ENCODE results near the gene TMEM183A. TPM values are rescaled to one million over a fixed set of nuclear protein-coding genes. Genes with fewer than 3 reads are reported as not detected.

Gene TMEM183A
- total RNA-seq, 3 donors from 2014 or later = 73.9 to 108 (median 93.2) TPM

DNA sequence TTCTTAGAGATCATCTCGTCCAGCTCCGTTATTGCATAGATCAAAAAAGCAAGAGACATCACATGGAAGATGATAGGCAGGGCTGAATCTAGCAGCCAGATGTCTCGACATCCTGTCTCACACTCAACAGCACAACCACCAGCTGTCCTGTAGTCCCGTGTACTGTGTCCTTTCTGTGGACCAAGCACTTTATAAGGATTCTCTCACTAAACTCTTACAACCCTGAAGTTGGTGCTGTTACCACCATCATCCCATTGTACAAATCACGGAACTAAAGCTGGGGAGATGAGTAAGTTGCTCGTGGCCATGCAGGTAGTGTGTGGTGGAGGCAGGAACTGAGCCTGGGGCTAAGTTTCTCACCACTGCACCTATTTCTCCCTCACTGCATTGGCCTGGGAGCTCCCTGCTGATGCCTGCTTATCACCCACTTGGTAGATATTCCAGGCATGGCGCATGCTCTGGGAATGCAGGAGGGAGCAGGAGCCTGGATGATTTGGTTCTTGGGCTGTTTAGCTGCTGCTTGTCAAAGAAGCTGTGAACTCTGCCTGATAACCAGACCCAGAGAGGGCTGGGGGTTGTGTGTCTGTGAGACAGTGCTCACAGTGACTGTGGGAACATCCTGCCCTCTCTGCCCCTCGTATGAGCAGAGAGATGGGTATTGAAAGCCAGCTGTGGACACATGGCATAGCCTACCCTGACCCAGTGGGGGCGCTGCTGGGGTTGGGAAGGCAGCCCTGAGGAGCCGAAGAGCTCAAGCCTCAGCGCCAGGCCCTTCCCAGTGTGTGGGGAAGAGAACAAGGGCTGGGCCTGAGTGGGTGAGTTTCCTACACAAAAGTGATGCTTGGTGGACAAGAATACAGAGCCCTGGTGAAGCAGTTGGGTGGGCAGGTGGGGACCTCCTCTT, 32.7 kb downstream of the TMEM183A start:
- H3K4me1 ChIP-seq (ENCODE audit: low read depth) = no peaks in the 10 kb centered on the region
- intact Hi-C loops (cut with DNase I, micrococcal nuclease) = loop anchor here (2.0 to 5.0 kb wide), 3 partner anchors 132 to 177 kb away; no protein-coding TSS in a partner anchor
- TF ChIP-seq, protein P1, sequence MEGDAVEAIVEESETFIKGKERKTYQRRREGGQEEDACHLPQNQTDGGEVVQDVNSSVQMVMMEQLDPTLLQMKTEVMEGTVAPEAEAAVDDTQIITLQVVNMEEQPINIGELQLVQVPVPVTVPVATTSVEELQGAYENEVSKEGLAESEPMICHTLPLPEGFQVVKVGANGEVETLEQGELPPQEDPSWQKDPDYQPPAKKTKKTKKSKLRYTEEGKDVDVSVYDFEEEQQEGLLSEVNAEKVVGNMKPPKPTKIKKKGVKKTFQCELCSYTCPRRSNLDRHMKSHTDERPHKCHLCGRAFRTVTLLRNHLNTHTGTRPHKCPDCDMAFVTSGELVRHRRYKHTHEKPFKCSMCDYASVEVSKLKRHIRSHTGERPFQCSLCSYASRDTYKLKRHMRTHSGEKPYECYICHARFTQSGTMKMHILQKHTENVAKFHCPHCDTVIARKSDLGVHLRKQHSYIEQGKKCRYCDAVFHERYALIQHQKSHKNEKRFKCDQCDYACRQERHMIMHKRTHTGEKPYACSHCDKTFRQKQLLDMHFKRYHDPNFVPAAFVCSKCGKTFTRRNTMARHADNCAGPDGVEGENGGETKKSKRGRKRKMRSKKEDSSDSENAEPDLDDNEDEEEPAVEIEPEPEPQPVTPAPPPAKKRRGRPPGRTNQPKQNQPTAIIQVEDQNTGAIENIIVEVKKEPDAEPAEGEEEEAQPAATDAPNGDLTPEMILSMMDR (IDR thresholded peaks at IDR 0.05) = no peak
- no peak for ATAC-seq
- H3K36me3 ChIP-seq (ENCODE audit: low read depth) = no peaks in the 10 kb centered on the region
- no peaks in the 10 kb centered on the region for H3K9me3 ChIP-seq
- DNase-seq = no peak
- H3K4me3 ChIP-seq = no peak overlapping the region

DNA sequence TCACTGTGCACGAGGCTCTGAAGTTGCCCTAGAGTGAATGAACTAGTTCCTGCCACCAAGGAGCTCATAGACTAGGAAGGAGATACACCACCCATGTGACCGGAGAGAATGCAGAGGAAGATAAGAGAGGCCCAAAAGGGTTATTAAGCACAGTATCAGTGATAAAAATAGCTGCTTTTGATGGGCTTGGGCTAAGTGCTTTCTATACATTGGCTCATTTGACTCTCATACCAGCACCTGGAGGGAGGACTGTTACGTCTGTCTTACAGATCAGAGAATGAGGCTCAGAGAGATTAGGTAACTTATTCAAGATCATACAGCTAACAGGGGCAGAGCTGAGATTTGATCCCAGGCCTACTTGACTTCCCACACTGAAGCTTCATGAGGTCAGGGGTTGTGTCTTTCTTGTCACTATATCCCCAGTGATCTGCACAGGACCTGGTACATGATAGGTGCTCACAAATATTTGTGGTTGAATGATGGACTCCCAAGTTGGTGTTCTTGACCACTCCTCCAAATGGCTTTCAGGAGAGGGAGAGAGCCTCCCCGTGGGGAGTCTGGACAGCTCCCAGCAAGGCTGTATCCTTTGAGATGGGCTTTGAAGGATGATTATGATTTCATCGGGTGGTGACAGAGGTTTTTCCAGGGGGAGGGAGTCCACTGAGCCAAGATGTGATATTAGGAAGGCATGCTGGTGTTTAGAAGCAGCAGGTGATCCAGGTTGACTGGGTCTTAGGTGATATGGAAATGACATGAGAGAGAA, 33.5 kb downstream of the TMEM183A start:
- H3K4me3 ChIP-seq = no peak overlapping the region
- intact Hi-C loops (cut with DNase I, micrococcal nuclease) = loop anchor here (5.0 kb wide), 2 partner anchors 132 to 177 kb away; no protein-coding TSS in a partner anchor
- no peaks in the 10 kb centered on the region for H3K9me3 ChIP-seq
- H3K36me3 ChIP-seq (ENCODE audit: low read depth) = no peaks in the 10 kb centered on the region
- H3K4me1 ChIP-seq (ENCODE audit: low read depth) = no peaks in the 10 kb centered on the region
- DNase-seq (no peak), ATAC-seq (no peak)
- TF ChIP-seq, protein P1 (IDR thresholded peaks at IDR 0.05) = no peak

DNA sequence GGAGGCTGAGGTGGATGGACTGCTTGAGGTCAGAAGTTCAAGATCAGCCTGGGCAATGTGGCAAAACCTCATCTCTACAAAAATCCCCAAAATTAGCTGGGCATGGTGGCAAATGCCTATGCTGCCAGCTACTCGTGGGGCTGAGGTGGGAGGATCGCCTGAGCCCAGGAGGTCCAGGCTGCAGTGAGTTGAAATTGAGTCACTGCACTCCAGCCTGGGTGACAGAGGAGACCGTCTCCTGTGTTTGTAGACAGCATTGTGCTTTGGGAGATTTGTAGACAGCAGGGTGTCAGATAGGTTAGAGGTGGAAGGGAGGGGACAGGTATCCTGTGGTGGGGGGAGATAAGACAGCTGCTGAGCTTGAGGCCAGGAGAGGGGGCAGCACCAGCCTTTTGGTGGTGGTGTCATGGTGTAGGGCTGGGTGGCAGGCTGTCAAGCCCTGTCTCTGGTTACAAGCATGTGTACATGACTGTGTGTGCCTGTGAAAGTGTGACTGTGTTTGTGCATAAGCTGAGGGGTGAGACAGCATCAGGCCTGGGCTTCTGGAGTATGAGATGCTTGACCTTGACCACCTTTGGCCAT, 34.3 kb downstream of the TMEM183A start:
- no peak overlapping the region for H3K4me3 ChIP-seq
- H3K4me1 ChIP-seq (ENCODE audit: low read depth) = no peaks in the 10 kb centered on the region
- ATAC-seq (no peak), DNase-seq (no peak)
- TF ChIP-seq, protein P1 (IDR thresholded peaks at IDR 0.05) = no peak
- no peaks in the 10 kb centered on the region for H3K36me3 ChIP-seq (ENCODE audit: low read depth)
- intact Hi-C loops (cut with DNase I, micrococcal nuclease) = loop anchor here (5.0 kb wide), 2 partner anchors 131 to 176 kb away; no protein-coding TSS in a partner anchor
- H3K9me3 ChIP-seq = no peaks in the 10 kb centered on the region

DNA sequence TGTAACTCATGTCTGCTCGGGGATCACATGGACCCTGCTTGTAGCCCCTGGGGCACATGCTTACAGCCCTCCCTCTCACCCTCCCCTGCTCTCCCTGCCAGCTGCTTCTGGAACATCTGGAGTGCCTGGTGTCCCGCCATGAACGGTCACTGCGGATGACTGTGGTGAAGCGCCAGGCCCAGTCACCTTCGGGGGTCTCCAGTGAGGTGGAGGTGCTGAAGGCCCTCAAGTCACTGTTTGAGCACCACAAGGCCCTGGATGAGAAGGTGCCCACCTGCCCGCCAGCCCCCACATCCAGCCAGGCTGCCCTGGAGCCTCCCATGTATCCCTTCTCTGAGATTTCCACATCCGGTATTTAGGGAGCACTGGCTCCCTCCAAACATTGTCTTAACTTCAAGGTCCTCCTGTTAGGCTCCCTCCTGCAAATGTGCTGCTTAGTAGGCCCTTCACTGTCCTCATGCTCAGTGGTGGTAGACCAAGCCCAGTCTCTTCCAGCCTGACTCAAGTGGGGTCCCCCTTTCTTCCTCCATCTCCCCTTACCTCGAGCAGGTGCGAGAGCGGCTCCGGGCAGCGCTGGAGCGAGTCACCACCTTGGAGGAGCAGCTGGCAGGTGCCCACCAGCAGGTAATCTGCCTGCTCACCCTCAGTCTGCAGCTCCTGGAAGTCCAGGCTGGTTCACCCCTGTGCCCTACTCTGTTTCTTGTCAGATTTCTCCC, 36.8 kb downstream of the TMEM183A start:
- Histone ChIP-seq H3K9me3 (no peaks in the 10 kb centered on the region), H3K36me3 (ENCODE audit: low read depth) (no peaks in the 10 kb centered on the region), H3K4me1 (ENCODE audit: low read depth) (no peaks in the 10 kb centered on the region), H3K4me3 (no peak overlapping the region)
- intact Hi-C loops (cut with DNase I, micrococcal nuclease) = loop anchor here (5.0 kb wide), 2 partner anchors 128 to 173 kb away; no protein-coding TSS in a partner anchor
- DNase-seq (no peak), ATAC-seq (no peak)
- TF ChIP-seq, protein P1 (IDR thresholded peaks at IDR 0.05) = no peak

All from mucosa of descending colon (tissue), 3 donors.